ENCODE results near the gene BBS12. TPM values are rescaled to one million over a fixed set of nuclear protein-coding genes. Genes with fewer than 3 reads are reported as not detected.

BBS12 gene
- total and polyA plus RNA-seq, 2 experiments from 2014 or later, result 2.3 to 2.6 TPM

GRCh38 chr4:122691988-122692387 lies 40.5 kb upstream of the BBS12 start:
- Histone ChIP-seq H3K79me2 (replicated peaks; ENCODE audit: insufficient read depth) (no peaks in the 10 kb centered on the region), H3K9me2 (ENCODE audit: insufficient read depth) (no peaks in the 10 kb centered on the region), H2AFZ (peak overlapping the region; percentile 60; the same call in 1 of the 2 replicates), H3K4me1 (ENCODE audit: insufficient read depth) (peaks cover 13% of the 10 kb centered on the region), H3K27me3 (ENCODE audit: insufficient read depth) (no peaks in the 10 kb centered on the region), H4K20me1 (replicated peaks; ENCODE audit: insufficient read depth) (no peaks in the 10 kb centered on the region), H3K4me3 (no peak overlapping the region), H3F3A (replicated peaks; ENCODE audit: low read depth) (no peaks in the 10 kb centered on the region), H3K36me3 (ENCODE audit: insufficient read depth) (no peaks in the 10 kb centered on the region), H3K4me2 (no peak overlapping the region), H3K27ac (ENCODE audit: low read depth) (no peak overlapping the region)
- no peaks in the 10 kb centered on the region for H3K9me3 Mint-ChIP-seq
- DNase-seq (ENCODE audit: low spot score) (no peak), ATAC-seq (no peak)
- peaks cover 4% of the 10 kb centered on the region for H3K27me3 Mint-ChIP-seq (ENCODE audit: insufficient read depth, low read depth, poor library complexity)
- H3K27ac Mint-ChIP-seq, result no peak overlapping the region
- H3K36me3 Mint-ChIP-seq (ENCODE audit: low read depth), result no peaks in the 10 kb centered on the region
- peaks cover 12% of the 10 kb centered on the region for H3K4me1 Mint-ChIP-seq
- TF ChIP-seq EZH2phosphoT487 (IDR thresholded peaks at IDR 0.05; ENCODE audit: unreplicated experiment), result no peak
- no peak for TF ChIP-seq CREB1 (CRISPR knock-in tag; IDR thresholded peaks at IDR 0.05; ENCODE audit: low read depth)
- no peak for TF ChIP-seq POLR2AphosphoS5 (IDR thresholded peaks at IDR 0.05; ENCODE audit: low read depth)
- TF ChIP-seq EZH2 (IDR thresholded peaks at IDR 0.05; ENCODE audit: low read depth, unreplicated experiment), result no peak
- no peak for TF ChIP-seq ETS1 (IDR thresholded peaks at IDR 0.05)
- TF ChIP-seq JUNB (IDR thresholded peaks at IDR 0.05; ENCODE audit: unreplicated experiment), result no peak
- TF ChIP-seq ZNF462 (CRISPR knock-in tag; IDR thresholded peaks at IDR 0.05), result no peak
- TF ChIP-seq STAT1 (IDR thresholded peaks at IDR 0.05; ENCODE audit: unreplicated experiment), result no peak
- no peak for TF ChIP-seq REST (IDR thresholded peaks at IDR 0.05; ENCODE audit: unreplicated experiment)
- TF ChIP-seq ZNF114 (CRISPR knock-in tag; IDR thresholded peaks at IDR 0.05), result no peak
- no peak for TF ChIP-seq CTCF (conservative IDR thresholded peaks at IDR 0.05; ENCODE audit: low read depth in 2 of 2)
- TF ChIP-seq ZNF331 (CRISPR knock-in tag; IDR thresholded peaks at IDR 0.05; ENCODE audit: low read depth), result no peak
- no peak for TF ChIP-seq NANOG (IDR thresholded peaks at IDR 0.05; ENCODE audit: borderline replicate concordance)
- no peak overlapping the region for H3K4me3 Mint-ChIP-seq
